Spleen (tissue), 7 donors: ENCODE data around the gene RHBDD1.

Source experiments
- POLR2A ChIP-seq, 3 donors: fragments of 450-650 bp; IDR thresholded peaks; one replicate each; pipeline ENCODE4 v1.5.1; 2017; ENCODE audit warnings: antibody characterized with exemption in 3 of 3, mild to moderate bottlenecking in 1 of 3
- POLR2AphosphoS5 ChIP-seq, 3 donors: sonication (generic); formaldehyde crosslinking; IDR thresholded peaks; one replicate each; pipeline ENCODE4 v1.5.1; 2017; ENCODE audit warnings: antibody characterized with exemption in 3 of 3
- TF ChIP-seq, protein P1 (sequence below), 11 experiments: fragments of 200-600 bp in 7 of 11; fragments of 450-650 bp in 4 of 11; sonication (generic) in 4 of 11; IDR thresholded peaks in 8 of 11; conservative IDR thresholded peaks in 3 of 11; 1 replicate in 7 of 11; 2 replicates in 4 of 11; pipeline versions ENCODE4 v1.4.0 to v1.8.0; 2016 to 2021; ENCODE audit warnings: antibody characterized with exemption in 11 of 11, inconsistent platforms in 4 of 11, mild to moderate bottlenecking in 1 of 11
- donor health status: DM: no; HTN: no; CAD: no; lungs with moderate emphysema.
- donor health status: DM: no; HTN: no; CAD: no.
- donor health status: DM: no; HTN: no; CAD: no.

DNA sequence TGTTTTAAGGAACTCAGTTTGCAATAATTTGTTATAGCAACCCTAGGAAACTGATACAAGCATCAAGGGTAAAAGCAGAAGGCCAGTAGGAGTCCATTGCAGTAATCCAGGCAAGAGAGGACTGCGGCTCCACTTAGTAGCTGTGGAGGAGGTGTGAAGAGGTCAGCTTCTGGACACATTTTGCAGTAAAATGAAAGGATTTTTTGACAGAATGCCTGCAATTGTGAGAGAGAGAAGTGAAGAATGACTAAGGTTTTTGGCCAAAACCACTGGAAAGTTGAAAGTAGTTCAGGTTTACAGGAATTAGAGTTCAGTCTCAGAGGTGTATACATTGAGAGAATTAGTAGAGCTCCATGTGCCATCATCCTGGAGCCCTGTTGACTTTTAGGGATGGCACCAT, 129.5 kb downstream of the RHBDD1 start:
- TF ChIP-seq, protein P1, sequence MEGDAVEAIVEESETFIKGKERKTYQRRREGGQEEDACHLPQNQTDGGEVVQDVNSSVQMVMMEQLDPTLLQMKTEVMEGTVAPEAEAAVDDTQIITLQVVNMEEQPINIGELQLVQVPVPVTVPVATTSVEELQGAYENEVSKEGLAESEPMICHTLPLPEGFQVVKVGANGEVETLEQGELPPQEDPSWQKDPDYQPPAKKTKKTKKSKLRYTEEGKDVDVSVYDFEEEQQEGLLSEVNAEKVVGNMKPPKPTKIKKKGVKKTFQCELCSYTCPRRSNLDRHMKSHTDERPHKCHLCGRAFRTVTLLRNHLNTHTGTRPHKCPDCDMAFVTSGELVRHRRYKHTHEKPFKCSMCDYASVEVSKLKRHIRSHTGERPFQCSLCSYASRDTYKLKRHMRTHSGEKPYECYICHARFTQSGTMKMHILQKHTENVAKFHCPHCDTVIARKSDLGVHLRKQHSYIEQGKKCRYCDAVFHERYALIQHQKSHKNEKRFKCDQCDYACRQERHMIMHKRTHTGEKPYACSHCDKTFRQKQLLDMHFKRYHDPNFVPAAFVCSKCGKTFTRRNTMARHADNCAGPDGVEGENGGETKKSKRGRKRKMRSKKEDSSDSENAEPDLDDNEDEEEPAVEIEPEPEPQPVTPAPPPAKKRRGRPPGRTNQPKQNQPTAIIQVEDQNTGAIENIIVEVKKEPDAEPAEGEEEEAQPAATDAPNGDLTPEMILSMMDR (IDR thresholded peaks at IDR 0.05 in 8 of 11, conservative IDR thresholded peaks at IDR 0.05 in 3 of 11), result no peak
- no peak for TF ChIP-seq POLR2A (IDR thresholded peaks at IDR 0.05)
- TF ChIP-seq POLR2AphosphoS5 (IDR thresholded peaks at IDR 0.05), result no peak
